Measurements from ENCODE around the gene CD99L2.

DNA sequence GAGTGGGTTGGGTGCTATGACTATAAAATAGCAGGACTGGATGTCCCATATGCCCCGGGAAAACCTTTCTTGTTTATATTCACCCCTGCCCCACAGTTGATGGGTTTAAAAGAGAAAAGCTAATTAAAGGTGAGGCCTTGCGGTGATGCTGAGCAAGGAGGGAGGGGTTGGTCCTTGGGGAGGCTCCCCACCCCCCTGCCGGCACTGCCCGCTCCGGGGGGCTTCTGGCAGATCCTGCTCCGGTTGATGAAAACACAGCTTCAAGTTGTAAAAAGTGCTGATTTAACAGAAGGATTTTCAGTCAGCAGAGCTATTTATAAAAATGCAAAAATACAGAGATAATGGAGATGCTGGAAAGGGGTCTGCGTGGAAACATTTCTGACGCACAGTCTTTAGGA lies 136.7 kb downstream of the CD99L2 start:
- TF ChIP-seq, protein P1, sequence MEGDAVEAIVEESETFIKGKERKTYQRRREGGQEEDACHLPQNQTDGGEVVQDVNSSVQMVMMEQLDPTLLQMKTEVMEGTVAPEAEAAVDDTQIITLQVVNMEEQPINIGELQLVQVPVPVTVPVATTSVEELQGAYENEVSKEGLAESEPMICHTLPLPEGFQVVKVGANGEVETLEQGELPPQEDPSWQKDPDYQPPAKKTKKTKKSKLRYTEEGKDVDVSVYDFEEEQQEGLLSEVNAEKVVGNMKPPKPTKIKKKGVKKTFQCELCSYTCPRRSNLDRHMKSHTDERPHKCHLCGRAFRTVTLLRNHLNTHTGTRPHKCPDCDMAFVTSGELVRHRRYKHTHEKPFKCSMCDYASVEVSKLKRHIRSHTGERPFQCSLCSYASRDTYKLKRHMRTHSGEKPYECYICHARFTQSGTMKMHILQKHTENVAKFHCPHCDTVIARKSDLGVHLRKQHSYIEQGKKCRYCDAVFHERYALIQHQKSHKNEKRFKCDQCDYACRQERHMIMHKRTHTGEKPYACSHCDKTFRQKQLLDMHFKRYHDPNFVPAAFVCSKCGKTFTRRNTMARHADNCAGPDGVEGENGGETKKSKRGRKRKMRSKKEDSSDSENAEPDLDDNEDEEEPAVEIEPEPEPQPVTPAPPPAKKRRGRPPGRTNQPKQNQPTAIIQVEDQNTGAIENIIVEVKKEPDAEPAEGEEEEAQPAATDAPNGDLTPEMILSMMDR (IDR thresholded peaks at IDR 0.05) = no peak
- TF ChIP-seq POLR2AphosphoS5 (IDR thresholded peaks at IDR 0.05) = no peak
